ENCODE measurements around the gene HHEX.

DNA sequence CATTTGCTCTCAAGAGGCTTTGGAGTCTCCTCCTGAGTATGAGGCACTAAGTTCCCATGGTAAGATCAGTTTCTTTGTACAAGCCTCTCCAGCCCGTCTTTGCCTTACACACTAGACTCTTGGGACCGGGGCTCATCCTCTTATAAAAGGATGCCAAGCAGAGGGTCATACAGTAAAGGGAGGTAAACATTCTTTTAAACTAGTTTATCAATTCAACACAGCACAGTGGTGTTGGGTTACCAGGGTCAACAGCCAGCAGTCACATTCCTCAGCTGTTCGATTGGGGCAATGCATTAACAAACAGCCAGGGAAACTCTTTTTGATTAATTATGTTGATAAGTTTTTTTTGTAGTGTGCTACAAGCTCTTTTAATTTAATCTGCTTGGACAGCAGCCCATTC, 37.8 kb downstream of the HHEX start:
- TF ChIP-seq CTCF (IDR thresholded peaks at IDR 0.05) (no peak), POLR2A (IDR thresholded peaks at IDR 0.05) (no peak)

Data from testis (tissue), 2 donors.